Measurements from ENCODE around the gene TNFAIP8.

DNA sequence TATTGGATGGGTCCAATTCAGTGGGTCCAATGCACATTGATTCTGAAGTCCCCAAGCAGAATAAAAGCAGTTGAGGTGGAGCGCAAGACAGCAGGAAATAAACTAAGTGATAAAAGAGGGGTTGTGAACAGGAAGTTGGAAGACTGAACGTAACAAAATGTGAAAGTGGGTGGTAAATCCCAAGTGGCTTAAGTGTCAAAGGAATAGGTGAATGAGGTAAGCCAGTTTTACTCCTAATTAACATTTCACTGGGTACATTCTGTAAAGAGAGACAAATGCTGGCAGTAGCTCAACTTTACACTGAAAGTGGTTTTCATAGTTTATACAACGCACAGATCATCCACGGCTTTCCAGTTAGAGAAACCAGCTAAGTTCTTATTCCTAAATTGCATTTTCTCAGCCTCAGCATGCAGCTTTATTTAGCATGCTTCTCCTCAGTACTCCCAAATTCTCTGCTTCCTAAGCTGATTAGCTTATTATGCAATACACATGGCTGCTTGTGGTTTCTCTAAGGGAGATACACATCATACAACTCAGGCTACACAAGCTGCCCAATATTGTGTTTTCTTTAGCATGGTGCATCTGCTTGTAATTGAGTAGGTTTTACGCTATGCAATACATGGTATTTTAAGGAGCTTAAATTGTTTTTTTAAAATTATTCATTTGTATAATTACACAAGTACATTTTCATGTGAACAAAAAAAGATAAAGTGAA is 62.2 kb downstream of the TNFAIP8 start:
- TF ChIP-seq POLR2A (IDR thresholded peaks at IDR 0.05) = no peak
- TF ChIP-seq, protein P1, sequence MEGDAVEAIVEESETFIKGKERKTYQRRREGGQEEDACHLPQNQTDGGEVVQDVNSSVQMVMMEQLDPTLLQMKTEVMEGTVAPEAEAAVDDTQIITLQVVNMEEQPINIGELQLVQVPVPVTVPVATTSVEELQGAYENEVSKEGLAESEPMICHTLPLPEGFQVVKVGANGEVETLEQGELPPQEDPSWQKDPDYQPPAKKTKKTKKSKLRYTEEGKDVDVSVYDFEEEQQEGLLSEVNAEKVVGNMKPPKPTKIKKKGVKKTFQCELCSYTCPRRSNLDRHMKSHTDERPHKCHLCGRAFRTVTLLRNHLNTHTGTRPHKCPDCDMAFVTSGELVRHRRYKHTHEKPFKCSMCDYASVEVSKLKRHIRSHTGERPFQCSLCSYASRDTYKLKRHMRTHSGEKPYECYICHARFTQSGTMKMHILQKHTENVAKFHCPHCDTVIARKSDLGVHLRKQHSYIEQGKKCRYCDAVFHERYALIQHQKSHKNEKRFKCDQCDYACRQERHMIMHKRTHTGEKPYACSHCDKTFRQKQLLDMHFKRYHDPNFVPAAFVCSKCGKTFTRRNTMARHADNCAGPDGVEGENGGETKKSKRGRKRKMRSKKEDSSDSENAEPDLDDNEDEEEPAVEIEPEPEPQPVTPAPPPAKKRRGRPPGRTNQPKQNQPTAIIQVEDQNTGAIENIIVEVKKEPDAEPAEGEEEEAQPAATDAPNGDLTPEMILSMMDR (IDR thresholded peaks at IDR 0.05) = no peak

All from ovary (tissue), 3 donors.